IPS-11a (cell line): ENCODE data around the gene SLC45A3.

Experiments
- H3K4me3 ChIP-seq: one replicate; pipeline ENCODE4 v1.5.1; 2013; ENCODE audit warnings: low read depth, low read length, control low read depth

SLC45A3 gene

DNA sequence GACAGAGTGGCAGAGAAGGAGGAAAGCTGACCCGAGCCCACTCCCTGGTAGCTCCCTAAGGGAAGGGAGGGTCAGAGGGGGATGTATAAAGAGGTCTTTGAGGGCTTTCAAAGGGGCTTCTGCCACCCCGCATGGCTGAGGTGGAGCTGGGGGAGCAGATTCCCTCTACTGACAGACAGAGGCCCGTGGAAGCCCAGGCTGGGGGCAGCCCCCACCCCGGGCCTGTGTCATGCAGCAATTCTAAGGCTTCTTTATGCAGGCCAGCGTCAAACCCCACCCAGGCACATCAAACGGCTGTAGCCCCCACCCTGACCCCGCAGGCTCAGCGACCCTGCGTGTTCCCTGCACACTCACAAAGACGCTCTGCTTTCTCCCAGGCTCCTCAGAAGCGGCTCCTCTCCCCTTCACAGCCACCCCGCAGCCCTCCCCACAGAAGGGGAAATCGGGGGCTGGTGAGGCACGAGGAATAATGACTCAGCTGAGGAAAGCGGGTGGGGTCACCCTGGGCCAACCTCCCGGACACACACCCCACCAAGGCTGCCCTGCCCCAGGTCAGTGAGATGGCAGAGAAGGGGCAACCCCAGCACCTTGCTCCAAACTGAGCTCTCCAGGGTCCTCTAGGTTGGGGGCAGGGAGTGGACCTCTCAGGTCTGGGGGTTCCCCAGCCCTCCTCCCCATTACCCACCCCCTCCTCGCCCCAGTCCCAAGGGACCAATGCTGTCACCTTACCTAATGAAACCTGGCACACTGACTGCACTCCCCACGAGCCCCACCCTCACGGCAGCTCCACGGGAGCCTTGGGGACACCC is 10.8 kb downstream of the SLC45A3 start:
- no peak overlapping the region for H3K4me3 ChIP-seq

DNA sequence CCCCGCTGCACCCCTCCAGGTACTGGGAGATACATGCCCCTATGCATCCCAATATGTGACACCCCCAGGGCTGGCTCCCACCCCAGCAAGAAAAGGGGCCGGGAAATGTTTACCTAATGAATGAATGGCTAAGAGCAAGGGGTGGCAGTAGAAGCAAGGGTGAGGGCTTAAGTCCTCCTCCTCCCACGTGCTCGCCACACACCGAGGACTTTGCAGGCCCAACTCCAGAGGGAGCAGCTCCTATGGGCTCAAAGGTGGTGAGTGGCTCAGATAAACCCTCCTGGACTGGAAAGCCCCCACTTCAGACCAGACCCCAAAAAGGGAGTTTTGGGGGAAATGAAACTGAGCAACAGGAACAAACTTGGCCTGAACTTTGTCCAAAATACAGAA is 11.4 kb downstream of the SLC45A3 start:
- H3K4me3 ChIP-seq = no peak overlapping the region

DNA sequence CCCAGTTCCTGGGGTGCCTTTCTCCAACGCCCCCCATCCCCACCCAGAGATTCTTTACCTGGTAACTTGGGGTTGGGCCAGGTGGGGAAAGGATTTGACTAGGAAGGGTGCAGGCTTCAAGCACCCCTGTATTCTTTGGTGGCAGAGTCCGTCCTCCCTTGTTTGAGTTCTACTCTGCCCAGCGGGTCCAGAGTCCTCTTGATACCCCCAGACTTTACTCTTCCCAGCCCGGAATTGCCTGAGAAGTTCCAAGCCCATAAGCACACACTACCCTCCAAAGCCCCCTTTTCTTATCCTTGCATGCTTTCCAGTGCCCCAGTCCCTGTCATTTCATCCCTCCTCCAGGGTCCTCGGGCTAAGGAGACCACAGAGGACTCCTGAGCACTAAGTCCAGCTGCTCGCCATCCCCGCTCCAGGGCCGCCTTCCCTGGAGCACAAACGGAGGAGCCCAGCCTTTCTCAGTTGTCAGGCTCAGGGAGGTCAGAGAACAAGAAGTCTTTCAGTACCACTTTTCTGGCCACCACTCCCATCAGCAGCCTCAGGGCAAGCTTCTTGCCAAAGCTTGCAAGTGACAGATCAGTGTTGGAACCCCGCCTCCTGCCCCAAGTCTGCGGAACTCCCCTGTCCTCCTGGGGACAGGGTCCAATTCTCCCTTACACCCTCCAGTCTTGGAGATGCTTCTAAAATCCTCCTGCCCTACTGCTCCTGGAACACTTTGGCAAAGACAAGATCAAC is 12.2 kb downstream of the SLC45A3 start:
- no peak overlapping the region for H3K4me3 ChIP-seq

DNA sequence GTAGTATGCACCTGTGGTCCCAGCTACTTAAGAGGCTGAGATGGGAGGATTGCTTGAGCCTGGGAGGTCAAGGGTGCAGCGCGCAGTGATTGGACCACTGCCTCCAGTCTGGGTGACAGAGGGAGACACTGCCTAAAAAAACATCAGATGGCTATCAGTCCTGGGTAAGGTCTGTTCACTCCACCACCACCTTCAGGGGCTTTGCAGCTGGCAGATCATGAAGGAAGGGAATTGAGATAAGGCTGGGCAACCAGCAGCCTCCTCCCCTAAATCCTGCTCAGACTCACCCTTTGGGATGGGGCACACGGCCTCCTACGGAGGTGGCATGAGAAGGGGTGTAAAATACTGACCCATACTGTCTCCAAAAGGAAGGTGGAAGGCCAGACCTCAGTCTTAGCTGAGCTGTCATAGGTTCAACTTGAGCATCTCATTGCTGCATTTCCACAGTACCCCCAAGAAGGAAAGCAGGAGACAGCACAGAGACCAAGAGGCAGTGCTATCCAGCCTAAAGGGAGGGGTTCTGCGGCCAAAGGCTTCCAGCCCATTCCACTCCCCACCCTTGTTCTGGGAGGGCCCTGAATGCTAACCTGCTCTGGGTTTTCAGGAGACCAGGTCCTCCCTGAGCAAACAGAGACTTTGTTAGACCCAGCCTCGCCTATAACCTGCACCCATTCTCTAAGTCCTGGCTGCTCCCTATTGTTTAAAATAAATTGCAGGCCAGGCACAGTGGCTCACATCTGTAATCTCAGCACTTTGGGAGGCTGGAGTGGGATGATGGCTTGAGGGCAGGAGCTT is 13.7 kb downstream of the SLC45A3 start:
- no peak overlapping the region for H3K4me3 ChIP-seq

DNA sequence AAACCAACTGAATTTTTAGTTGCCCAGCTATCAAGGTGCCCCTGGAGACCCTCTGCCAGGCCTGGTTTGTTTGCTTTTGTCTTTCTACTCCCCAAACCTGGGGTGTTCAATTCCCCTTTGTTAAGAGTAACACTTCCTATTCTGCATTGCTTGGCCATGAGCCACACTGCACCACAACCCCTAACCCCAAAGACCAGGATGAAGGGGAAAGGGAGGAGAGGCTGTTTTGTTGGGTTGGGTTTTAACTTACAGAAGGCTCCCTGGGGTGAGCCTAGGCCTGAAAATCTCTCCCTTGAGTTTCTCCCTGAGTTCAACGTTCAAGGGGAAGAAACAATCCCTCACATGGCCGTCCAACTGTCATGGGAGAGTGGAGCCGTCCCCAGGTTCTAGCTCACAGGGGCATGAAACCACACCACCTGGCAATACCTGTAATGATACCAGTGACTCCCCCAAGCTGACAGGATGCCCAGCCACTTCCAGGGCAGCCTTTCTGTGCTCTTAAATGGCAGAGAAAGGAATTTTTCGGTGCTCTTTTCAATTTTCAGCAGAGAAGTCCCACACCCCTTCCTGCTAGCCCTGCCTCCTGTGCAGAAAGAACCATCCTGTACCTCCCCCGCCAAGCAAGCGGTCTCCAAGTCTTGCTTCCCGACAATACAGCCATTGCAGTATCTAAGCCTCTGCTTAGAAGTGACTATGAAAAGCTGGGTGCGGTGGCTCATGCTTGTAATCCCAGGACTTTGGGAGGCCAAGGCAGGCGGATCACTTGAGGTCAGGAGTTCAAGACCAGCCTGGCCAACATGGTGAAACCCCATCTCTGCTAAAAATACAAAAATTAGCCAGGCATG is 14.9 kb downstream of the SLC45A3 start:
- no peak overlapping the region for H3K4me3 ChIP-seq

DNA sequence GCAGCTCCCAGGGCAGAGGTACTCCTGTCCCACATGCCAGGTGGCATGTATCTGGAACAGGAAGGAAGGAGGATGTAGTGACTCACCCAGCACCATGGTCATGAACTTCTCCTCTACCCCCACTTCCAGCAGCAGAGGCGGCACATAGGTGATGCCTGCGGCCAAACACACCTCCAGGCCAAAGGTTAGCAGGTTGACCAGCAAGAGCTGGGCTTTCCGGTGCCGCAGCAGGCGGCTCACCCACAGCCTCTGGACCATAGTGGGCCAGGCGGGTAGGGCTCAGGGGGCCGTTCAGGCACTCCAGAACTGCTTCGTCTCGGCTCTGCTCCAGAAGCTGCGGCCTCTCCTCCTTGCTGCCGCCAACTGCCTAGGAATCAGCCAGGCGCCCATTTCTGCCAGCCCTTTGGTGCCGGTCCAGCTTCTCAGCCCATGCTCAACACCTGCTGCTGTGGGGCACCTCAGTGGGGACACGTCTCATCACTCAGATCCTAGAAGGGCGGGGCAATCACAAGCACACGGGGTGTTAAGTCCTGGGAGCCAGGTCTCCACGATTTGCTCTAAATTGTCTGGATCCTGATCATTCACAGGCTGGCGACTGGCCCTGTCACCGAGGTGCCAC is 15.8 kb downstream of the SLC45A3 start:
- no peak overlapping the region for H3K4me3 ChIP-seq

DNA sequence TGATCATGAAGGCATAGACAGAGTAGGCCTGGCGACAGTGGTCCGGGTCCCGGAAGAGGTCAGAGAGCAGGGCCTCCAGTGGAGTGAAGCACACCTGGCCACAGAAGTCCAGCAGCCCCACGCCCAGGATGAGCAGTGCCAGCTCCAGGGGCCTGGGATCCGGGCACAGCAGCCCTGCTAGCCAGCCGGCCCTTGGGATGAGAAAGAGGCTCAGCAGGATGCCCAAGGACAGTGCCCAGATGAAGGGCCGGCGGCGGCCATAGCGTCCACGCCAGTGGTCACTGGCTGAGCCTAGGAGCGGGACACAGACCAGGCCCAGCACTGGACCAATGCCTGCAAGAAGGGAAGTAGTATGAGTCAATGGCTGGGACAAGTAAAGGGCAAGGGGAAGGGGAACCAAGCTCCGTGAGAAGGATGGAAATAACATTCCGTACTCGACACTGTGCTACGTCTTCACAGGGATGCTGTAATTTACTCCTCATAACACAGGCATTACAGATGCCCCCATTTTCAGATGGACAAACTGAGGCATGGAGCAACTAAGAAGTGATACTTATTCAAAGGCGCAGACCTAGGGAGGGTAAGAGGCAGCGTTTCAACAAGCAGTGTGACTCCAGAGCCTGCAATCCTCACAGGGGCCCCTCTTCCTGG is 16.9 kb downstream of the SLC45A3 start:
- no peak overlapping the region for H3K4me3 ChIP-seq

DNA sequence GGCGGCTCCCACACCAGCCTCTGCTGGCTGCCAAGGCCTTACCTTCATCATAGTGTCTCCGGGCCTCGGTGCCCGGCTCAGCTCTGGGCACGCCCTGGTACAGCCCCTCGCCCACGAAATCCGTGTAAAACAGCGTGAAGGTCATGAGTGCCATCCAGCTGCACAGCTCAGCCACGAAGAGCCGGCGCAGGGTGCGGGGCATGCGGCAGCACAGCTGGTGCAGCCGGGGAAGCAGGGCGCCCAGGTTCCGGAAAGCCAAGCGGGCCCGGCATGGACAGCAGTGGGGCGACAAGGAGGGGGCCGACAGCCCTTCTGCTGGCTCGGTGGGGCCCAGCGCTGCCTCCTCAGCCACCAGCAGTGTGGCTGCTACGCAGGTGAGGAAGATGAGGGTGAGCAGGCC is 17.5 kb downstream of the SLC45A3 start:
- H3K4me3 ChIP-seq = no peak overlapping the region

DNA sequence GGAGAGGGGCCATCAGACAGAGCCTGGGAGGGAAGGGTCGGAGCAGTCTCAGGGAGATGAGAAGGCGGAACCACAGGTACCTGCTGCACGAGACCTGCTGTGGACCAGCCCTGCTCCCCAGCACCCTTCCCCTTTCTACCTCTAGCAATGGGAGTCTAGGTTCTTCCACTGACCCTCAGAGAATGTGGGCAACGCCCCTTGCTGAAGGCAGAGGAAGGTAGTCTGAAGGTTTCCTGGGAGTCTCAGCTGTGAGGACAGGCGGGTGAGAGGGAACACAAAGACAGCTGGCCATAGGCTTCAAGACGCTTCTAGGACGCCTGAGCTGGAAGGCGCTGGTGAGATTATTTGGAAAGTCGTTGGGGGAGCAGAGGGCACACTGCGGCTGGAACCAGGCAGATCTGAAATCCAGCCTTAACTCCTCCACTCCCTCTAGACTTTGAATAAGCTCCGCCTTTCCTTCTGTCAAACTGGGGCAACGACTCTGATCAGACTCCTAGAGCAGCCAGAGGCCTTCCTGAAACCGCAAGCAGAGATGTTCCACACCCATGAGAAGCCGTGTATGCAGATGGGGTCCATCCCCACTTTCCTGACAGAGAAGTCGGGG is 18.1 kb downstream of the SLC45A3 start:
- H3K4me3 ChIP-seq = no peak overlapping the region

DNA sequence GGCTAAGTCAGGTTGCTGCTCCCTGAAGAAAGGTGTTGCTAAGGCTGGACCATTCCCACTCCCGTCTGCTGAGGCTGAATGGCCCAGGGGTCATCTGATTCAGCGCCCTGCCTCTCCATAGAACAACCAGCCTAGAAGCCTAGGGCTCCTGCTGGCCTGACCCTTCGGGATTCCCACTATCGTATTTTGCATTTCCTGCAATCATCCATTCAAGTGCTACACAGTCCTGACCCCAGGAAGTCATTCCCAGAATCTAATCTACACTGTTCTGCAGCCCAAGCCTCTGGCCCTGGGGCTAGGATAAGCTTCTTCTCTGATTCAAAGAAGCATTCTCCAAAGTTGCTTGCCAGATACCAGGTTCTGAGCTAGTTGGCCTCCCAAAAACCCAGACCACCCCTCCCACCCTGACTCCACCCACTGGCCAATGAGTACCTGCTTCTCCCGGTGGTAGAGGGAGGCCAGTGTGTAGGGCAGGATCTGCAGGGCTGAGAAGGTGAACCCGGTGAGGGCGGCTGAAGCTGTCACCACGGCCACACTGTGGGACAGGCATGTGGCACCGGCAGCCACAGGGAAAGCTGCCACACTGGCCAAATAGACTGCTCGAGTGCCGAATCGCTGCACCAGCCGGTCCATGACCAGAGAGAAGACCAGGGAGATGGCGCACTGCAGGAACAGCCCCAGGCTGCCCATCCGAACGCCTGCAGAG is 18.7 kb downstream of the SLC45A3 start:
- H3K4me3 ChIP-seq = no peak overlapping the region

DNA sequence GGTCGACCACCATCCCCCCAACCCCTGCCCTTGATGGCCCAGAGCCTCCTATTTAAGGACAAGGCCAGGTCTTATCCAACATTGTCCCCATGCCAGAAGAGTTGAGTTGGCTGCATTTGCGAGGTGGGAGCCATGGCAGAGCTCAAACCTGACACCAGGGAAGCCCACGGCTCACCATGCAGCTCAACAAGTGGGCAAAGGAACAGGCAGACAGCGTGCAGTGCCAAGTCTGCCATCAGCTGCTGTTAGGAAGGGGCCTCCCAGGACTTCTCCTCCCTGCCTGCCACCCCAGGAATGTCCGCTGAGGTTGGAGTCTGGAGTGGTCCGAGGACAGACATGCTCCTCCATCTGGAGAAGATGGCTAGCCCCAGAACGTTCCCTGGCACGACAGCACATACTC is 19.9 kb downstream of the SLC45A3 start:
- H3K4me3 ChIP-seq = no peak overlapping the region

DNA sequence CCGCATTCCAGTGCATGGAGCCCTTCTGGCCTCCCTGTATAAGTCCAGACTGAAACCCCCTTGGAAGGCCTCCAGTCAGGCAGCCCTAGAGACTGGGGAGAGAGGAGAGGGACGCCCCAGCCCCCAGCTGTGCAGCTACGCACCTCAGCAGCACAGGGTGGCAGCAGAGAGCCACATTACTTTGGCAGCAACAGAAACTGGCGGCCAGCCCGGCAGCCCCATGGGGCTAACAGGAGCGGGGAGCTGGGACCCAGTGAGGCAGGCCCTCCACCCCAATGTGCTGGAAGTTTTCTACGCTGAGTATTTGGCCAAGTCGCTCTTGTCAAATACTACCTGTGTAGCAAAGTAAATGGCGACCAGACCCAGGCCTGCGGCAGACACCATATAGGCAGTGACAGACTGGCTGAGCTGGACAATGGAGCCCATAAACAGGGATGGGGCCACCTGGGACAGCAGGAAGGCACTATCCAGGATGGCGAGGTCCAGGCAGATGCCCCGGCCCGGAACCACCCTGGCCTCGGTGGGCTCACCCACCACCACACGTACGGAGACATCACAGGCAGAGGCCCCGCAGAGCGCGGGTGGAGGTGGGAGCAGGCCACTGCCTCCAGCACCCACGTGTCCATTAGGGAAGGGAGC is 21.2 kb downstream of the SLC45A3 start:
- H3K4me3 ChIP-seq = no peak overlapping the region

DNA sequence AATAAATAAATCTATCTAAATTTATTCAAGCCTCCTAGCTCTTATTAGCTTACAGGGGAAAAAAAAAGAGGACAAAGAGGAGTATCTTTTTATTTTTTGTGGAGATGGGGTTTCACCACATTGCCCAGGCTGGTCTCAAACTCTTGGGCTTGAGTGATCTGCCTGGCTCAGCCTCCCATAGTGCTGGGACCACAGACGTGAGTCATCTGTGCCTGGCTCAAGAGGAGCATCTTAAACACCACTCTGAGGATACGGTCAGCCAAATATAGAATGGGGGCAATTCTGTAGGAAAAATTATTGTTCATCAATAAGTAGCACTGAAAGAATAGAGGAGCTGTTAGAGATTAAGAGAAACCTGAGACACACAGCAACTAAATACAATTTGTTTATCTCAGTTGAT is 24.1 kb downstream of the SLC45A3 start:
- H3K4me3 ChIP-seq = no peak overlapping the region

DNA sequence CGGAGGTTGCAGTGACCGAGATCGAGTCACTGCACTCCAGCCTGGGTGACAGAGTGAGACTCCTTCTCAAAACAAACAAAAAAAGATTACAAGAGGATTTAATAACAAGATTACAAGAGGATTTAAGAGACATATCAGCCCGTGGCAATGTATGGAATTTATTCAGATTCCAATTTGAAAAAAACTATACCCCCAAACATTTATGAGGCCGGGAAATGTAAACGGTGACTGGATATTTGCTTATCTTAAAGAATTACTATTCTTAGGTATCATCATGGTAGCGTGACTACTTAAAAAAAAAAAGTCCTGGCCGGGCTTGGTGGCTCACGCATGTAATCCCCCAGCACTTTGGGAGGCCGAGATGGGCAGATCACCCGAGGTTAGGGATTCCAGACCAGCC is 27.3 kb downstream of the SLC45A3 start:
- H3K4me3 ChIP-seq = no peak overlapping the region

DNA sequence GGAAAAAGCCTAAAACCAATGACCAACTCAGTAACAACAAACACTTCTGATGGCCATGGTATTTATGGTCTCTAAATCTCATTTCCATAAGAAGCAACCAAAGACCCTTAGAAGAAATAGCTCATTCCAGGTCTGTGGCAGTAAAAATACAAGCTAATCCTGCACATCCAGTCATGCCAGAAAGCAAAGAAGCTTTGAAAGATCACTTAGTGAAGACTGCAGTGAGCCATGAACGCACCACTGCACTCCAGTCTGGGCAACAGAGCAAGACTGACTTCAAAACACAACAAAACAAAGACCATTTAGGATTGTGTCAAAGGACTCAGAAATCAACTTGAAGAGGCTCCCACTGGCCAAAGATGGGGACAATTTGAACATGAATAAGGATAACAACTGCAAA is 30.1 kb downstream of the SLC45A3 start:
- H3K4me3 ChIP-seq = no peak overlapping the region

DNA sequence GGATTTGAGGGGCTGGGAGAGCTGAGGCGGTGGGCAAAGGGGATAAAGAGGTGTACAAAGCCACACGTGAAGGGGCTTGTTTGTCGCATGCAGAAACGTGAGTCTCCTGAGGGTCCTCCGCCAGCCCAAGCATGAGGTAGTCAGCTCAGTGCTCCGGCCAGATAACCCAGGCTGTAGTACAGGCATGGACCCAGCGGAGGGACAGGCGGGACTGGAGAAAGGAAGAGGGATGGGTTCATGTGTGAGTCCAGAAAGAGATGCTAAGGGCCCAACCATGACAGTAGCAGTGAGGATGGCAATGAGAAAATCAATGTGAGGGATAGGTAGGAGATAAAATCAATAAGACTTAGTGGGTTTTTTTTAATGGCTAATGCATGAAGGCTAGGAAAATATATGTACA is 34.8 kb downstream of the SLC45A3 start:
- H3K4me3 ChIP-seq = no peak overlapping the region

DNA sequence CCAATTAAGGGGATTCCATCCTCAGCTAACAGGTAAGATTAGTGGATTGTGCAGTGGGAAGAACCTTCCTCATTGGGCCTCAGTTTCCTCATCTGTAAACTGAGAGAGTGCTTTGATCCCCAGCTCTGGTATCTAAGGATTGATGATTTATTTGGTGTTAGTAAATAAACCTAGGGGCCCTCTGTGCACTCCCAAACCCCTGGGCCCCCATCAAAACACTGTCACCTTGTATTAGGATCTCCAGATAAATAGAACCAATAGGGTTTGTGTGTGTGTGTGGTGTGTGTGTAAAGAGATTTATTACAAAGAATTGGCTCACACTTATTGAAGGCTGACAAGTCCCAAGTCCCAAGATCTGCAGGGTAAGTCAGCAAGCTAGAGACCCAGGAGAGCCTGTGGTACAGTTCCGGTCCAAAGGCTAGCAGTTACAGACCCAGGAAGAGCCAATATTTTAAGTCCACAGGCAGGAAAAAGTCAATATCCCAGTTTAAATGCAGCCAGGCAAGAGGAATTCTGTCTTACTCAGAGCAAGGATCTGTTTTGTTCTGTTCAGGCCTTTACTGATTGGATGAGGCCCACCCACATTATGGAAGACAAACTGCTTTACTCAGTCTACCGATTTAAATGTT is 37.5 kb downstream of the SLC45A3 start:
- H3K4me3 ChIP-seq = no peak overlapping the region

DNA sequence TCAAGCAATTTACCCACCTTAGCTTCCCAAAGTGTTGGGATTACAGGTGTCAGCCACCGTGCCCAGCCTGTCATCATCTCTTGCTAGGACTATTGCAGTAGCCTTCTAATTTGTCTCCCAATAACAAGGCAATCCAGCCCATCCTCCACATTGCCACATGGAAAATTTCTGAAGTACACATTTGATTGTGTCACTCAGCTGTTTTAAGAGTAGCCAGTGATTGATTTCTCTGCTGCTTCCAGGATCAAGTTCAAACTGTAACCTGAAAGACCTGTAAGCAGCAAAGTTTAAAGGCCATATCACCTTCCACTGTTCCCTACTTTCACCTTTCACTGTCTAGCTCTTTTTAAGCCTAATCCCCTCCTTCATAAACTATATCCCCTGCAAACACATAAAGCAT is 40.7 kb downstream of the SLC45A3 start:
- no peak overlapping the region for H3K4me3 ChIP-seq
